CD4-positive, alpha-beta T cell treated with Interleukin-2 at 100 ng/mL for 4 hours (primary cell): ENCODE results near the gene DLGAP3.
A peak's percentile ranks its signal among the peaks of the same experiment; 100 is the strongest.

ENCODE experiments used
- DNase-seq: peaks from one replicate; pipeline ENCODE4 v3.0.0-alpha.2; 2020; ENCODE audit warnings: low spot score

DLGAP3 gene

GRCh38 chr1:34867415-34867814 lies 62.0 kb downstream of the DLGAP3 start:
- no peak for DNase-seq

- DNase-seq, result no peak
Measured at GRCh38 chr1:34866762-34867109, 62.7 kb downstream of the DLGAP3 start.

- peak; percentile 94 for DNase-seq
Measured at GRCh38 chr1:34865981-34866761, 63.3 kb downstream of the DLGAP3 start.

DNA sequence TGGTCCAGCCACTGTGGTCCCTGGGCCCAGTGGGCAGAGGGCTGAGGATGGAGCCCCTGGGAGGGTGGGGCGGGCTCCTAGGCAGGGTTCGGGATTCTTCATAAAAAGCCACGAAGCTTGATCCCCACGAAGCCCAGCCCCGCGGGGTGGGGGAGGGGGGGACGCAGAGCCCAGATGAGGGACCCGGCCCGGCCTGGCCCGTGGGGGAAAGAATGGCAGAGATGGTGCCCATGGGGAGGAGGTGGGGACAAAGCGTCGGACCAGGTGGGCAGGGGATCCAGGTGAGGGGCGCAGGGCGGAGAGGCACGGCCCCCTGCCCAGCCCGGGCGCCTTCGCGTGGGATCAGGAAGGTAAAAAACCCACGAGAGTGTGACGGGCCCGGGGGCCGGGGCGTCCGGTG lies 63.9 kb downstream of the DLGAP3 start:
- no peak for DNase-seq

DNA sequence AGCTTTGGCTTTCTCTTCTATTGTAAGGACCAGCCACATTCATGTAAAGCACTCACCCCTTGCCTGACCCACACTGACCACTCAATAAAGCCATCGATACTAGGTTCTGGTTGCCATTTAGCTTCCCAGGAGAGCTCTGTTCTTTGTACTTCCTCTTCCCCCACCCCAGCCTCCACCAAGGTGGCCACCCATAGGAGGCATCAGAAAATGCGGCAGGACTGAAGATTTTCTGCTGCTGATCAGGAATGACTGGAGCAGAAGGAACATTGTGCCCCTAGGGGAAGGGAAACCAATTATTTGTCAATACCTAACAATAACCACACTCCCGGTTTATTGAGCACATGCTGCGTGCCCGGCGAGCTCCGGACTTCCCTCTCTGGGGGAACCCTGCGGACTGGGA lies 64.7 kb downstream of the DLGAP3 start:
- DNase-seq, result no peak

- DNase-seq, result peak; percentile 30
Measured at GRCh38 chr1:34863501-34863900, 65.9 kb downstream of the DLGAP3 start.

DNA sequence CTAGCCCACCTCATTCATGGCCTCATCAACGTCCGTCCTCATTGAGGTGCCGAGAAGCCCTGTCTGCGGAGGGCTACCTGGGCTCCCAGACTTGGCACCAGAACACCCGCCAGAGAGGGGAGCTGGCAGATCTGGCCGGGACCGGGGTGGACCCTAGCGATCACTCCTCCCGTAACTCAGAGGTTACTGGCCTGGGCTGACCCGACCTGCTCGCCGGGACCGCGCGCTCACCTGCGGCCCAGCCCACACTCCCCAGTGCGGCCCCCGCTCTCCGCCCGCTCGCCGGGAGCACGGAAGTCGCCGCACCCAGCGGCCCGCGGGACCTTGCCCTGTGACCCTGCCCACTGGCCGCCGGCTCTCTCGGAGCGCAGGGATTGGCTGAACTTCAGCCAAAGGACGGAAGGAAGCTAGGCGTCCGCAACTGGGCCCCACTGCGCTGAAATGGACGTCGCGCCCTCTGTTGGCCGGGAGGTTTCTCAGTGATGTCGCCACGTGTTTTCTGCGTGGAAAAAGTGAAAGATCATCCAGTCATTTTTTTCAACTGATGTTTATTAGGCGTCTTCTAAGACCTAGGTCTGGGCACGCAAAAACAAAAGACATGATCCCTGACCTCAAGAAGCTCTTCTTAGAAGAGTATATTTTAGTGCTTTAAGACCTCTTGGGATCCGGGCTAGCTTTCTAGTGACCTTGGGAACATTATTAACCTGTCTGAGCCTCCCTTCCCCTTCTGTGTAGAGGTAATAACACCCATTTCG lies 69.8 kb downstream of the DLGAP3 start, which contains the start of gene SMIM12:
Gene SMIM12 (minus strand): TSS at position 304 of the 755 bp plus-strand sequence. CDS start 3,772 bp downstream, outside the sequence.
- DNase-seq, result peak; percentile 94

GRCh38 chr1:34858901-34859445 lies 70.5 kb downstream of the DLGAP3 start:
- DNase-seq, result peak; percentile 47

- no peak for DNase-seq
Measured at GRCh38 chr1:34856697-34857096, 72.8 kb downstream of the DLGAP3 start.

GRCh38 chr1:34852677-34853217 lies 76.7 kb downstream of the DLGAP3 start:
- DNase-seq, result peak; percentile 92

DNA sequence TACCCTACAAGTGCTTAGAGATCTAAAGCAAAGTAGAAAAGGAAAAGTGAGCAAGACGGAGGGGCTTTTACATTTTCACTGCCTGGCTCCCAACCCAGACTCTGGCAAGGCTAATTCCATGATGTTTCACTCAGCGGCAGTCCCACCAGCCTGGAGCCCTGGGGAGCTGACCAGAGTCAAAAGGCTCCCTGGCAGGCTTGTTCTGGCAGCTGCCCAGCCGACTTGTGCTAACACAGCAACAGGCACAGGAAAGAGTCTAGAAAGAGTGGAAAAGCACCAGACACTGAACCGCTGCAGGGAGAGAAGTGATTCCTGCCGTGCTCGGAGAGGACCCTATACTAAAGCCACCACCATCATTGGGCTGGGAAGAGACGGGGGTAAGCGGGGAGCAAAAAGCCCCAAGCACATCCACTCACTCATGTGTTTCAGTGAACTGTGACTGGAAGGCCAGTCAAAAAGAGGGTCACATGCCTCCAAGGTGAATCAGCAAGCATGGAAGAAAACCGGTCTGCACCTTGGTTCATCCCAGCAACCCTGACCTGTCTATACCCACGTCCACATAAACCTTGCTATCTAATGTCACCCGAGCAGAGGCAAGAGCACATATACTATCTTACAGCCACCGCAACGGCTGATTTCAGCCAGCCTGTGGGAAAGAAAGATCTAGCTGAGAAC lies 77.9 kb downstream of the DLGAP3 start:
- no peak for DNase-seq

DNA sequence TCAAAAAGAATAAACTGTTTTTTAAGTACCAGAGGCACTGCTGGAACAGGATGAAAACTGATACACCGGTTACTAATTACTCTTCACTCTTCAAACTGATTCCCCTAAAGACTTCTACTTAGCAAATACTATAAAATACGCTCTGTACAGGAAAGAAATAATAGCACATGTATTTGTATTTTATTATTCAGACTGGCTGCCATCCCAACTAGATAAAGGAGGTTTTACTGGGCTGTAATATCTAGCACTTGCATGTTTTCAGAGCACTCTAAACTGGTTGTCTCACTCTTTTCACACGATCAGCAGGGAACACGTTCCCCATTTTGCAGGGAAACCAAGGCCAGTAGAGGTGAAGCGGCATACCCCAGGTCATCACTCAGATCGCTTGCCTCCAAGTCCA lies 79.1 kb downstream of the DLGAP3 start:
- no peak for DNase-seq

- DNase-seq, result no peak
Measured at GRCh38 chr1:34847094-34847493, 82.4 kb downstream of the DLGAP3 start.

- DNase-seq, result no peak
Measured at GRCh38 chr1:34846265-34846664, 83.2 kb downstream of the DLGAP3 start.

- DNase-seq, result no peak
Measured at GRCh38 chr1:34845131-34845901, 84.1 kb downstream of the DLGAP3 start.

DNA sequence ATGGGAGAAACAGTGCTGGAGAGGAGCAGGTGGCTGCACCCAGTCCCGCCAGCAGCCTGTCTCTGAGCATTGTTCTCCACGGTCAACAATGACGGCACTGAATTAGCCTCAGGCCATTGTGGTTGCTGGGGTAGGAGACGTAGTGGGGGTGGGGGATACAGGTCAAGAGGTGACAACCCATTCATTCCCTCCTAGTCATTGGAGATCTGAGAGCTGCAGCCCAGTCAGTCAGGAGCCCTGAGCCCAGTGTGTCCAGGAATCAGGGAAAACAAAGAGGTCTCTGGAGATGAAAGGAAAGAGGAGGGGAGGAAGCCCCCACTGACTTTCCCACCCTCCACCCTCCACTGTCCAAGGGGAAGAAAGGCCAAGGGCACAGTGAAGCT lies 85.2 kb downstream of the DLGAP3 start:
- DNase-seq, result no peak

- no peak for DNase-seq
Measured at GRCh38 chr1:34843392-34844251, 85.8 kb downstream of the DLGAP3 start.

- DNase-seq, result no peak
Measured at GRCh38 chr1:34842952-34843371, 86.5 kb downstream of the DLGAP3 start.

DNA sequence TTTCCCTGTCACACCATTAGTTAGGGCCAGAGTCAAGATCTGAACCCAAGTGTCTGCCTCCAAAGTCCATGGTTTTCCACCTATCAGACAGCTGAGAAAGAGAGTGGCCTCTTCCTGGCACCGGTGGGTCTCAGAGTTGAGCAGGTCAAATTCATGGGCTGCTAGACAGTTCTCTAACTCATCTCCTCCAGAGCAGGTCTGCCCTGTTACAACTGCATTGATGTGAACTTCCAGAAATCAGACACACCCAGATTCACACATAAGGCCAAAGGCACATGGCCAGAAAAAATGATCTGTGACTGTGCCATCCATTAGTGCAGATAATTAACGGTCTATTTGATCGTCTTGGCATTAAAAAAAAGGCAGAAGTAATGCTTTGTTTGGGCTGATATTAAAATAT lies 87.4 kb downstream of the DLGAP3 start:
- DNase-seq, result no peak

- DNase-seq, result no peak
Measured at GRCh38 chr1:34840426-34840825, 89.0 kb downstream of the DLGAP3 start.
